MV-4-11 (cell line): ENCODE results near the gene MRPL57.
"Not testable (repeated sequence)": the region's sequence is repeated elsewhere in the genome, so short reads cannot be mapped to it uniquely, and the experiment has no call there.

ENCODE experiments used
- DNase-seq: peaks from one replicate; lab custom pipeline; 2025; lab: John Stamatoyannopoulos, UW

The MRPL57 gene

GRCh38 chr13:21176215-21176981, at the start of gene MRPL57, which contains the start of gene SKA3:
TSS of gene MRPL57 (plus strand) at chr13:21176658. CDS start at chr13:21176917, 259 bp downstream.
TSS of gene SKA3 (minus strand) at chr13:21176552. CDS start at chr13:21176477, 75 bp downstream.
- peak; percentile 90 for DNase-seq

GRCh38 chr13:21130116-21130515, 46.3 kb upstream of the MRPL57 start:
- DNase-seq = no peak

GRCh38 chr13:21133077-21133476, 43.4 kb upstream of the MRPL57 start:
- no peak for DNase-seq

- no peak for DNase-seq
Observed at GRCh38 chr13:21134475-21134874, 42.0 kb upstream of the MRPL57 start.

- not testable (repeated sequence) for DNase-seq
Observed at GRCh38 chr13:21135833-21136232, 40.6 kb upstream of the MRPL57 start.

- peak; percentile 8 for DNase-seq
Observed at GRCh38 chr13:21137696-21138095, 38.8 kb upstream of the MRPL57 start.

GRCh38 chr13:21138561-21138960, 37.9 kb upstream of the MRPL57 start:
- no peak for DNase-seq

GRCh38 chr13:21139374-21139773, 37.1 kb upstream of the MRPL57 start:
- DNase-seq = no peak

GRCh38 chr13:21142766-21143165, 33.7 kb upstream of the MRPL57 start:
- DNase-seq = no peak

- no peak for DNase-seq
Observed at GRCh38 chr13:21147827-21148226, 28.6 kb upstream of the MRPL57 start.

- DNase-seq = no peak
Observed at GRCh38 chr13:21148557-21149258, 27.8 kb upstream of the MRPL57 start.

GRCh38 chr13:21149568-21149967, 26.9 kb upstream of the MRPL57 start:
- DNase-seq = peak; percentile 46

GRCh38 chr13:21150013-21150412, 26.4 kb upstream of the MRPL57 start:
- DNase-seq = no peak

- DNase-seq = no peak
Observed at GRCh38 chr13:21152251-21152899, 24.1 kb upstream of the MRPL57 start.

- DNase-seq = no peak
Observed at GRCh38 chr13:21164631-21165030, 11.8 kb upstream of the MRPL57 start.

- not testable (repeated sequence) for DNase-seq
Observed at GRCh38 chr13:21165606-21166005, 10.9 kb upstream of the MRPL57 start.

- no peak for DNase-seq
Observed at GRCh38 chr13:21171420-21171819, 5.0 kb upstream of the MRPL57 start.

- not testable (repeated sequence) for DNase-seq
Observed at GRCh38 chr13:21173767-21174166, 2.7 kb upstream of the MRPL57 start.

- peak; percentile 57 for DNase-seq
Observed at GRCh38 chr13:21175656-21176214, 723 bp upstream of the MRPL57 start.

GRCh38 chr13:21176982-21177284, 475 bp downstream of the MRPL57 start:
- no peak for DNase-seq

GRCh38 chr13:21181671-21182070, 5.2 kb downstream of the MRPL57 start:
- no peak for DNase-seq

GRCh38 chr13:21186410-21186809, 10.0 kb downstream of the MRPL57 start:
- not testable (repeated sequence) for DNase-seq

- DNase-seq = not testable (repeated sequence)
Observed at GRCh38 chr13:21194756-21195155, 18.3 kb downstream of the MRPL57 start.
